CD4-positive, alpha-beta T cell (primary cell): ENCODE measurements around the gene UBP1. TPM values are rescaled to one million over a fixed set of nuclear protein-coding genes. Genes with fewer than 3 reads are reported as not detected.
"Not testable (repeated sequence)": the region's sequence is repeated elsewhere in the genome, so short reads cannot be mapped to it uniquely, and the experiment has no call there.

Source experiments
- ATAC-seq: fragments of 200-7000 bp; cut with Tn5 transposase; one replicate; pipeline ENCODE4 v1.10.0; 2022; ENCODE audit warnings: mild to moderate bottlenecking; ENCODE audit not compliant: poor library complexity
- CTCF ChIA-PET: fragments of 350-600 bp; sonication (Branson Sonifier 250); formaldehyde crosslinking; loops from one replicate; lab custom pipeline; 2021; ENCODE audit warnings: antibody characterized with exemption, inconsistent platforms; lab: Charles Lee
- POLR2A ChIA-PET: fragments of 350-600 bp; sonication (Branson Sonifier 250); formaldehyde crosslinking; loops from one replicate; lab custom pipeline; 2021; ENCODE audit warnings: antibody characterized with exemption, inconsistent platforms; lab: Charles Lee
- DNase-seq, 14 experiments: peaks; one replicate each; pipeline ENCODE4 v3.0.0-alpha.2; 2013 to 2020; ENCODE audit warnings: mixed read lengths in 2 of 14
- H3K27ac ChIP-seq, 2 donors: one replicate each; pipeline versions ENCODE4 v1.5.1 to v1.7.0; 2013; ENCODE audit warnings: low read length in 2 of 2, low read depth in 1 of 2, mild to moderate bottlenecking in 1 of 2
- H3K27me3 ChIP-seq, 2 experiments: 1 replicate in 1 of 2; 2 replicates in 1 of 2; pipeline versions ENCODE4 v1.6.1 to v1.7.0; 2013; ENCODE audit warnings: low read length in 2 of 2, control low read depth in 1 of 2, mild to moderate bottlenecking in 1 of 2, moderate library complexity in 1 of 2; ENCODE audit not compliant: insufficient read depth in 2 of 2, control insufficient read depth in 1 of 2
- H3K36me3 ChIP-seq: one replicate; pipeline ENCODE4 v1.6.1; 2013; ENCODE audit warnings: low read length, control low read depth; ENCODE audit not compliant: insufficient read depth
- H3K4me1 ChIP-seq: one replicate; pipeline ENCODE4 v1.6.1; 2013; ENCODE audit warnings: low read length, control low read depth; ENCODE audit not compliant: insufficient read depth
- H3K4me3 ChIP-seq: one replicate; pipeline ENCODE4 v1.5.1; 2013; ENCODE audit warnings: mild to moderate bottlenecking, low read length, moderate library complexity
- H3K9me3 ChIP-seq, 2 experiments: 1 replicate in 1 of 2; 2 replicates in 1 of 2; pipeline versions ENCODE4 v1.6.1 to v1.7.0; 2013; ENCODE audit warnings: low read length in 2 of 2, mild to moderate bottlenecking in 2 of 2, control low read depth in 1 of 2, moderate library complexity in 1 of 2; ENCODE audit not compliant: control insufficient read depth in 1 of 2, insufficient read depth in 1 of 2
- H3K27ac Mint-ChIP-seq: one replicate; pipeline ENCODE4 v1.8.0; 2020; ENCODE audit warnings: mixed read lengths
- H3K27me3 Mint-ChIP-seq: one replicate; pipeline ENCODE4 v1.8.0; 2021; ENCODE audit warnings: mixed read lengths
- H3K36me3 Mint-ChIP-seq: one replicate; pipeline ENCODE4 v1.8.0; 2021; ENCODE audit warnings: low read depth, mixed read lengths
- H3K4me1 Mint-ChIP-seq: one replicate; pipeline ENCODE4 v1.8.0; 2021; ENCODE audit warnings: low read depth, mixed read lengths
- H3K4me3 Mint-ChIP-seq: one replicate; pipeline ENCODE4 v1.8.0; 2020; ENCODE audit warnings: mild to moderate bottlenecking, mixed read lengths
- H3K9me3 Mint-ChIP-seq: one replicate; pipeline ENCODE4 v1.8.0; 2020; ENCODE audit warnings: mixed read lengths
- intact Hi-C, 2 experiments: fragments of 100-400 bp; cut with DNase I in 1 of 2; cut with micrococcal nuclease in 1 of 2; formaldehyde crosslinking; loops; one replicate each; pipeline versions ENCODE4 v1.15.1 to v1.9.0; 2023 to 2025; cut with DNase I, micrococcal nuclease
- total RNA-seq, 174 experiments: library from RNA in 2 of 174; stranded (reverse) in 2 of 174; gene quantifications; one replicate each; pipeline ENCODE4 v1.2.3 and lab custom pipeline; 2021 to 2026
- TF ChIP-seq, protein P1 (sequence below): fragments of 200-600 bp; IDR thresholded peaks from one replicate; pipeline ENCODE4 v1.8.0; 2022; ENCODE audit warnings: antibody characterized with exemption, mild to moderate bottlenecking

Gene UBP1
- total RNA-seq, 2 experiments from 2014 or later: 59.5 to 61.6 TPM

GRCh38 chr3:33355611-33356010, 84.6 kb downstream of the UBP1 start:
- Histone ChIP-seq H3K9me3 (no peaks in the 10 kb centered on the region), H3K27me3 (peaks cover 0 to 4% of the 10 kb centered on the region in 2 experiments), H3K4me3 (no peak overlapping the region), H3K27ac (no peak overlapping the region), H3K36me3 (no peaks in the 10 kb centered on the region), H3K4me1 (no peaks in the 10 kb centered on the region)
- ATAC-seq (no peak), DNase-seq (no peak)
- Mint-ChIP-seq H3K27ac (no peak overlapping the region), H3K27me3 (peaks cover 5% of the 10 kb centered on the region), H3K9me3 (no peaks in the 10 kb centered on the region), H3K4me3 (no peak overlapping the region), H3K36me3 (no peaks in the 10 kb centered on the region), H3K4me1 (no peaks in the 10 kb centered on the region)
- intact Hi-C loops: no loop called here
- POLR2A ChIA-PET: no interaction called here
- TF ChIP-seq, protein P1, sequence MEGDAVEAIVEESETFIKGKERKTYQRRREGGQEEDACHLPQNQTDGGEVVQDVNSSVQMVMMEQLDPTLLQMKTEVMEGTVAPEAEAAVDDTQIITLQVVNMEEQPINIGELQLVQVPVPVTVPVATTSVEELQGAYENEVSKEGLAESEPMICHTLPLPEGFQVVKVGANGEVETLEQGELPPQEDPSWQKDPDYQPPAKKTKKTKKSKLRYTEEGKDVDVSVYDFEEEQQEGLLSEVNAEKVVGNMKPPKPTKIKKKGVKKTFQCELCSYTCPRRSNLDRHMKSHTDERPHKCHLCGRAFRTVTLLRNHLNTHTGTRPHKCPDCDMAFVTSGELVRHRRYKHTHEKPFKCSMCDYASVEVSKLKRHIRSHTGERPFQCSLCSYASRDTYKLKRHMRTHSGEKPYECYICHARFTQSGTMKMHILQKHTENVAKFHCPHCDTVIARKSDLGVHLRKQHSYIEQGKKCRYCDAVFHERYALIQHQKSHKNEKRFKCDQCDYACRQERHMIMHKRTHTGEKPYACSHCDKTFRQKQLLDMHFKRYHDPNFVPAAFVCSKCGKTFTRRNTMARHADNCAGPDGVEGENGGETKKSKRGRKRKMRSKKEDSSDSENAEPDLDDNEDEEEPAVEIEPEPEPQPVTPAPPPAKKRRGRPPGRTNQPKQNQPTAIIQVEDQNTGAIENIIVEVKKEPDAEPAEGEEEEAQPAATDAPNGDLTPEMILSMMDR: no peak
- CTCF ChIA-PET: no interaction called here

DNA sequence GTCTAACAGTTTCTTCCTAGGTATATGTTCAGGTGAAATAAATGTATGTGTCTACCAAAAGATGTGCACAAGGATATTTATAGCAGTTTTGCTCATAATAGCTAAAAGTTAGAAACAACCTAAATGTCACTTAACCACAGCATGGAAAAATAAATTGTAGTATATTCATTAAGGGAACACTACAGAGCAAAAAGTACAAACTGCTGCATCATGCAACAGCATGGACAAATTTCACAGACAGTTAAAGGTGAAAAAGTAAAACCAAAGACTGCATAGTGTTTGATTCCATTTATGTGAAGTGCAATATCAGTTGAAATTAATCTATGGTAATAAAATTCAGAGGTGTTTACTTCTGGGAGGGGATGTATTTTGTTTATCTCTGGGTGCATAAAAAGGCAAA, 100.4 kb downstream of the UBP1 start:
- no peak overlapping the region for H3K4me3 ChIP-seq
- no peak for ATAC-seq
- no peaks in the 10 kb centered on the region for H3K9me3 Mint-ChIP-seq
- no peaks in the 10 kb centered on the region for H3K27me3 ChIP-seq
- intact Hi-C loops: no loop called here
- H3K36me3 Mint-ChIP-seq: no peaks in the 10 kb centered on the region
- H3K4me1 Mint-ChIP-seq: no peaks in the 10 kb centered on the region
- TF ChIP-seq, protein P1: no peak
- DNase-seq: no peak
- no peaks in the 10 kb centered on the region for H3K4me1 ChIP-seq
- no peak overlapping the region for H3K4me3 Mint-ChIP-seq
- H3K27ac Mint-ChIP-seq: no peak overlapping the region
- no peaks in the 10 kb centered on the region for H3K36me3 ChIP-seq
- peaks cover 0 to 2% of the 10 kb centered on the region in 2 experiments for H3K9me3 ChIP-seq
- H3K27me3 Mint-ChIP-seq: no peaks in the 10 kb centered on the region
- ChIA-PET POLR2A (no interaction called here), CTCF (interaction anchor here (0.6 to 1.2 kb wide), 2 partner anchors 172 to 686 kb away, joined by 3 to 5 read pairs; no protein-coding TSS in a partner anchor)
- H3K27ac ChIP-seq: no peak overlapping the region

DNA sequence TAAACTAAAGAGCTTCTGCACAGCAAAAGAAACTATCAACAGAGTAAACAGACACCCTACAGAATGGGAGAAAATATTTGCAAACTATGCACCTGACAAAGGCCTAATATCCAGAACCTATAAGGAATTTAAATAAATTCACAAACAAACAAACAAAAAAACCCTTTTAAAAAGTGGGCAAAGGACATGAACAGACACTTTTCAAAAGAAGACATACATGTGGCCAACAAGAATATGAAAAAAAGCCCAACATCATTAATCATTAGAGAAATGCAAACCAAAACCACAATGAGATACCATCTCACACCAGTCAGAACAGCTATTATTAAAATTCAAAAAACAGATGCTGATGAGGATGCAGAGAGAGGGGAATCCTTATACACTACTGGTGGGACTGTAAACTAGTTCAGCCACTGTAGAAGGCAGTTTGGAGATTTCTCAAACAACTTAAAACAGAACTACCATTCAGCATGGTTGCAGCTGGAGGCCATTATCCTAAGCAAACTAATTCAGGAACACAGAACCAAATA, 101.2 kb downstream of the UBP1 start:
- H3K9me3 ChIP-seq, H3K9me3 Mint-ChIP-seq, H3K4me1 ChIP-seq, POLR2A ChIA-PET, H3K4me3 ChIP-seq, H3K27me3 Mint-ChIP-seq, H3K4me1 Mint-ChIP-seq, H3K27ac Mint-ChIP-seq, H3K36me3 ChIP-seq, H3K27me3 ChIP-seq, ATAC-seq, H3K4me3 Mint-ChIP-seq, H3K36me3 Mint-ChIP-seq, H3K27ac ChIP-seq, intact Hi-C loops, DNase-seq: not testable (repeated sequence)
- CTCF ChIA-PET: interaction anchor here (0.6 kb wide), 1 partner anchor 686 kb away, joined by 3 read pairs; no protein-coding TSS in a partner anchor

Other genes starting within 250 kb of the UBP1 start
- gene SUSD5, start 221.6 kb downstream of the UBP1 start, total RNA-seq: not detected
- not detected for gene FBXL2, start 163.0 kb downstream of the UBP1 start, total RNA-seq